WTC11 (cell line): ENCODE measurements around the gene FNDC3A. TPM values are rescaled to one million over a fixed set of nuclear protein-coding genes. Genes with fewer than 3 reads are reported as not detected.

Source experiments
- ATAC-seq: fragments of 200-7000 bp; cut with Tn5 transposase; 2 replicates; pipeline ENCODE4 v1.10.0; 2021; ENCODE audit warnings: mild to moderate bottlenecking, moderate library complexity
- CTCF ChIA-PET: fragments of 300-600 bp; sonication (Branson Sonifier 250); formaldehyde crosslinking; loops from one replicate; lab custom pipeline; 2021; ENCODE audit warnings: antibody characterized with exemption; lab: Charles Lee
- POLR2A ChIA-PET: fragments of 350-600 bp; sonication (Branson Sonifier 250); formaldehyde crosslinking; loops from one replicate; lab custom pipeline; 2021; ENCODE audit warnings: antibody characterized with exemption; lab: Charles Lee
- DNase-seq: peaks from one replicate; pipeline ENCODE4 v3.0.0; 2021; ENCODE audit warnings: low spot score
- H3K27ac Mint-ChIP-seq: 2 replicates; pipeline ENCODE4 v1.8.0; 2021; ENCODE audit warnings: mixed read lengths
- H3K27me3 Mint-ChIP-seq: 2 replicates; pipeline ENCODE4 v1.8.0; 2021; ENCODE audit warnings: low read depth, mild to moderate bottlenecking, moderate library complexity, mixed read lengths
- H3K36me3 Mint-ChIP-seq: 2 replicates; pipeline ENCODE4 v1.8.0; 2021; ENCODE audit warnings: mixed read lengths
- H3K4me1 Mint-ChIP-seq: 2 replicates; pipeline ENCODE4 v1.8.0; 2022; ENCODE audit warnings: mixed read lengths
- H3K4me3 Mint-ChIP-seq: 2 replicates; pipeline ENCODE4 v1.8.0; 2021; ENCODE audit warnings: mild to moderate bottlenecking, moderate library complexity, mixed read lengths
- H3K9me3 Mint-ChIP-seq: 2 replicates; pipeline ENCODE4 v1.8.0; 2021; ENCODE audit warnings: mixed read lengths
- AFF4 ChIP-seq: sonication (generic); formaldehyde crosslinking; IDR thresholded peaks from 2 replicates; pipeline ENCODE4 v1.8.1; 2023; ENCODE audit warnings: mild to moderate bottlenecking, missing genetic modification reagents, borderline replicate concordance
- AR ChIP-seq: fragments of 250-450 bp; sonication (Bioruptor Pico); IDR thresholded peaks from 2 replicates; pipeline ENCODE4 v1.9.0; 2021; ENCODE audit warnings: mild to moderate bottlenecking
- ARID4B ChIP-seq: sonication (generic); formaldehyde crosslinking; IDR thresholded peaks from 2 replicates; pipeline ENCODE4 v1.8.0; 2023; ENCODE audit warnings: missing genetic modification reagents, mild to moderate bottlenecking, borderline replicate concordance
- CDX4 ChIP-seq: fragments of 250-450 bp; sonication (Bioruptor Pico); IDR thresholded peaks from 2 replicates; pipeline ENCODE4 v1.9.0; 2021; ENCODE audit warnings: moderate library complexity, mild to moderate bottlenecking, inconsistent platforms, borderline replicate concordance
- E2F5 ChIP-seq: sonication (generic); formaldehyde crosslinking; IDR thresholded peaks from 2 replicates; pipeline ENCODE4 v1.8.1; 2022; ENCODE audit warnings: mild to moderate bottlenecking, moderate library complexity, missing genetic modification reagents
- FOXJ3 ChIP-seq: sonication (generic); formaldehyde crosslinking; IDR thresholded peaks from 2 replicates; pipeline ENCODE4 v1.9.0; 2021; ENCODE audit warnings: missing genetic modification reagents, mild to moderate bottlenecking, borderline replicate concordance
- FOXP1 ChIP-seq: sonication (generic); formaldehyde crosslinking; IDR thresholded peaks from 2 replicates; pipeline ENCODE4 v1.8.0; 2022; ENCODE audit warnings: missing genetic modification reagents, mild to moderate bottlenecking, moderate library complexity, borderline replicate concordance
- GTF2I ChIP-seq: fragments of 250-450 bp; sonication (Bioruptor Pico); conservative IDR thresholded peaks from 2 replicates; pipeline ENCODE4 v1.4.0; 2021; ENCODE audit warnings: mild to moderate bottlenecking
- IRF2 ChIP-seq: sonication (generic); formaldehyde crosslinking; IDR thresholded peaks from 2 replicates; pipeline ENCODE4 v1.8.0; 2022; ENCODE audit warnings: low read depth, missing genetic modification reagents, borderline replicate concordance
- JAZF1 ChIP-seq: fragments of 250-450 bp; sonication (Bioruptor Pico); IDR thresholded peaks from 2 replicates; pipeline ENCODE4 v1.9.0; 2021; ENCODE audit warnings: moderate library complexity, mild to moderate bottlenecking, inconsistent platforms
- NFE2L1 ChIP-seq: sonication (generic); formaldehyde crosslinking; IDR thresholded peaks from 2 replicates; pipeline ENCODE4 v1.8.1; 2023; ENCODE audit warnings: missing genetic modification reagents
- PREB ChIP-seq: sonication (generic); formaldehyde crosslinking; IDR thresholded peaks from 2 replicates; pipeline ENCODE4 v1.8.1; 2022; ENCODE audit warnings: mild to moderate bottlenecking, missing genetic modification reagents, moderate library complexity, borderline replicate concordance
- RELA ChIP-seq: sonication (generic); formaldehyde crosslinking; IDR thresholded peaks from 2 replicates; pipeline ENCODE4 v1.8.1; 2022; ENCODE audit warnings: missing genetic modification reagents, mild to moderate bottlenecking, borderline replicate concordance
- STAT6 ChIP-seq: sonication (generic); formaldehyde crosslinking; conservative IDR thresholded peaks from 2 replicates; pipeline ENCODE4 v1.8.1; 2023; ENCODE audit warnings: mild to moderate bottlenecking, low read depth, missing genetic modification reagents, moderate library complexity
- USF1 ChIP-seq: sonication (generic); formaldehyde crosslinking; IDR thresholded peaks from 2 replicates; pipeline ENCODE4 v1.8.0; 2022; ENCODE audit warnings: mild to moderate bottlenecking, missing genetic modification reagents
- USF2 ChIP-seq: sonication (generic); formaldehyde crosslinking; IDR thresholded peaks from 2 replicates; pipeline ENCODE4 v1.8.1; 2023; ENCODE audit warnings: mild to moderate bottlenecking, missing genetic modification reagents, moderate library complexity
- ZBTB21 ChIP-seq: sonication (generic); formaldehyde crosslinking; IDR thresholded peaks from 2 replicates; pipeline ENCODE4 v1.8.1; 2023; ENCODE audit warnings: mild to moderate bottlenecking, missing genetic modification reagents, borderline replicate concordance
- ZNF219 ChIP-seq: sonication (generic); formaldehyde crosslinking; IDR thresholded peaks from 2 replicates; pipeline ENCODE4 v1.8.0; 2023; ENCODE audit warnings: missing genetic modification reagents, mild to moderate bottlenecking, borderline replicate concordance
- total RNA-seq: library from RNA; stranded (reverse); gene quantifications from 3 replicates; pipeline ENCODE4 v1.2.3, GENCODE V29; 2021

The FNDC3A gene
- total RNA-seq, 1 experiment from 2014 or later, result 24.8 TPM

GRCh38 chr13:49029570-49029969 is 53.9 kb downstream of the FNDC3A start:
- H3K27ac Mint-ChIP-seq, result no peak overlapping the region
- CTCF ChIA-PET, result no interaction called here
- H3K4me1 Mint-ChIP-seq, result no peaks in the 10 kb centered on the region
- H3K4me3 Mint-ChIP-seq, result no peak overlapping the region
- 0 out of 2 replicates have a peak, but pooled peaks cover 8% of the 10 kb centered on the region for H3K9me3 Mint-ChIP-seq
- POLR2A ChIA-PET, result no interaction called here
- H3K36me3 Mint-ChIP-seq, result peaks cover 6% of the 10 kb centered on the region; the same call in 1 of the 2 replicates
- DNase-seq, result no peak
- H3K27me3 Mint-ChIP-seq, result no peaks in the 10 kb centered on the region
- ATAC-seq, result no peak
- TF ChIP-seq STAT6 (CRISPR knock-in tag), result no peak
- TF ChIP-seq AR (CRISPR knock-in tag), result no peak
- no peak for TF ChIP-seq JAZF1 (CRISPR knock-in tag)
- TF ChIP-seq ZNF219 (CRISPR knock-in tag), result no peak
- no peak for TF ChIP-seq CDX4 (CRISPR knock-in tag)
- no peak for TF ChIP-seq USF2 (CRISPR knock-in tag)
- TF ChIP-seq ZBTB21 (CRISPR knock-in tag), result no peak
- no peak for TF ChIP-seq USF1 (CRISPR knock-in tag)
- TF ChIP-seq FOXP1 (CRISPR knock-in tag), result no peak
- TF ChIP-seq FOXJ3 (CRISPR knock-in tag), result no peak
- no peak for TF ChIP-seq IRF2
- no peak for TF ChIP-seq ARID4B (CRISPR knock-in tag)
- TF ChIP-seq AFF4 (CRISPR knock-in tag), result no peak
- no peak for TF ChIP-seq NFE2L1
- no peak for TF ChIP-seq RELA (CRISPR knock-in tag)
- no peak for TF ChIP-seq PREB (CRISPR knock-in tag)
- no peak for TF ChIP-seq E2F5 (CRISPR knock-in tag)
- no peak for TF ChIP-seq GTF2I (CRISPR knock-in tag)
